ENCODE measurements around the gene CEP57L1.

The CEP57L1 gene

GRCh38 chr6:109118871-109119354 lies 23.6 kb downstream of the CEP57L1 start:
- TF ChIP-seq CTCF (IDR thresholded peaks at IDR 0.05): no peak

GRCh38 chr6:109121411-109121810 lies 26.1 kb downstream of the CEP57L1 start:
- no peak for TF ChIP-seq CTCF (IDR thresholded peaks at IDR 0.05)

- TF ChIP-seq CTCF (IDR thresholded peaks at IDR 0.05): no peak
Measured at GRCh38 chr6:109124219-109124618, 28.9 kb downstream of the CEP57L1 start.

DNA sequence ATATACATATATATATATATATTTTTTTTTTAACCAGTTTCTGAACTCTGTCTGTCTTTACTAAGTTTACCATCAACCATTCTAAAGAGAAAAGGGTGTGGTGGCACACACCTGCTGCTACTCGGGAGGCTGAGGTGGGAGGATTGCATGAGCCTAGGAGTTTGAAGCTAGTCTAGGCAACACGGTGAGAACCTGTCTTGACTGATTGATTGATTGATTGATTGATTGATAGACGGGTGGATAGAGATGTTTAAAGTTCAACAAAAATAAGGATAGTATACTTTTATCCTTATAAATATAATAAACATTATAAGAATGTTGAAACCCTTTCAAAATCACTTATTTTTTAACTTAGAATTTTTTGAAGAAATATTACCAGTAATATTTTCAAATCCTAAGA lies 30.2 kb downstream of the CEP57L1 start:
- TF ChIP-seq CTCF (IDR thresholded peaks at IDR 0.05): no peak

DNA sequence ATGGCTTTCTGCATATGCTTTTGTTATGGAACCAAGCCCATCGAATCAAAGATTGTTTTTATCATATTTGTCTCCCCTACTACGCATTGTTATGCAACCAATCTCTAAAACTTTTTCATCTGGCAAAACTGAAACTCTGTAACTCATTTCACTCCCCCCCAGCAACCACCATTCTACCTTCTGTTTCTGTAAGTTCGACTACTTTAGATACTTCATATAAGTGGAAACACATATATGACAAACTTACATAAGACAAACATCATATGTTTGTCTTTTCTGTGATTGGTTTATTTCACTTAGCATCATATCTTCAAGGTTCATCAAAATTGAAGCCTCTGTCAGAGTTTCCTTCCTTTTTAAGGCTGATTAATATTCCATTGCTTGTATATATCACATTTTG lies 34.8 kb downstream of the CEP57L1 start:
- TF ChIP-seq CTCF (IDR thresholded peaks at IDR 0.05): no peak

GRCh38 chr6:109139109-109139508 lies 43.8 kb downstream of the CEP57L1 start:
- TF ChIP-seq CTCF (IDR thresholded peaks at IDR 0.05): no peak

DNA sequence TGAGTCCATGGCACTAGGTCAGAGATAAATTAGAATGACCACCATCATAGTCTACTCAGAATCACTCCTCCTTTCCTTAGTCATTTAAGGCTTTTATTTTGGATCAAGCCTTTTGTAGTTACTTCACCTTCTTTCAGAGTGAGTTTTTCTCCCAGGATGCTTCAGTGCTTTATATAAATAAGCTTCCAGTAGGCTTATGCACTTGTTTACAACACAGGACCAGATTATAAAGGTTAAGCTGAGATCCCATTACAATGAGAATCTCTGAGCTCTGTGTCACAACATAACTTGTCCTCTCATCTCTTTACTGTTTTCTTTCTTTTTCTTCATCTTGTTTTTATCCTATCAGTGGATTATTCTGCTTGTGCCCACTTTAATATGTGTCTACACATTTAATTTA lies 47.9 kb downstream of the CEP57L1 start:
- no peak for TF ChIP-seq CTCF (IDR thresholded peaks at IDR 0.05)

DNA sequence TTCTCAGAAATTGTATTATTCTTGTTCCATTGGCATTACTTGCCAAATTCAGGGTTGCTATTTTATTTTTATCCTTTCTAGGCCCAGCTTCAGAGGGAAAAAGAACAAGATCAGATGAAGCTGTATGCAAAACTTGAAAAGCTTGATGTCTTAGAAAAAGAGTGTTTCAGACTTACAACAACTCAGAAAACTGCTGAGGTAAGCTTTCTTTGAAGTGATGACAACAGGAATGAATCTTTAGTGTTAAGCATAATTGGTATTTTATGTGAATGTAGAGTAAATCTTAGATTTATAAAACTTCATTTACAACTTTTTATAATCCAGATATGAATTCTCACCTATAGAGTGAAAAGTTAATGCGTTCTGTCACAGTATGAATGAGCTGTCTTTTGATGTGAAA lies 58.4 kb downstream of the CEP57L1 start:
- TF ChIP-seq CTCF (IDR thresholded peaks at IDR 0.05): no peak
